Natural killer cell treated with Interleukin-12 subunit alpha and Interleukin-12 subunit beta and Interleukin-15 and Interleukin-18, amount 100 ng/mL, for 72 hours (primary cell): ENCODE results near the gene PSMD13. TPM values are rescaled to one million over a fixed set of nuclear protein-coding genes. Genes with fewer than 3 reads are reported as not detected.

Experiments used
- ATAC-seq, 2 donors: fragments of 150-1000 bp; cut with Tn5 transposase in 1 of 2; sonication (Bioruptor Pico), chemical (Tn5 transposase) in 1 of 2; 2 replicates each; pipeline ENCODE4 v1.10.0; 2021
- DNase-seq: peaks from one replicate; pipeline ENCODE4 v3.0.0; 2022; ENCODE audit warnings: low spot score
- H3K27ac Mint-ChIP-seq, 2 donors: 1 replicate in 1 of 2; 2 replicates in 1 of 2; pipeline ENCODE4 v1.8.0; 2022; ENCODE audit warnings: mixed read lengths in 2 of 2, mild to moderate bottlenecking in 1 of 2, moderate library complexity in 1 of 2
- H3K27me3 Mint-ChIP-seq, 2 donors: 1 replicate in 1 of 2; 2 replicates in 1 of 2; pipeline ENCODE4 v1.8.0; 2022; ENCODE audit warnings: mixed read lengths in 2 of 2
- H3K36me3 Mint-ChIP-seq: one replicate; pipeline ENCODE4 v1.8.0; 2022; ENCODE audit warnings: mixed read lengths
- H3K4me1 Mint-ChIP-seq, 2 donors: 1 replicate in 1 of 2; 2 replicates in 1 of 2; pipeline ENCODE4 v1.8.0; 2022; ENCODE audit warnings: low read depth in 2 of 2, mixed read lengths in 2 of 2, mild to moderate bottlenecking in 1 of 2
- H3K4me3 Mint-ChIP-seq: one replicate; pipeline ENCODE4 v1.8.0; 2022; ENCODE audit warnings: mixed read lengths
- H3K9me3 Mint-ChIP-seq: 2 replicates; pipeline ENCODE4 v1.8.0; 2022; ENCODE audit warnings: mixed read lengths
- total RNA-seq, 2 donors: library from RNA; stranded (reverse); gene quantifications; one replicate each; pipeline ENCODE4 v1.2.3, GENCODE V29; 2022

Gene PSMD13
- total RNA-seq, 2 donors from 2014 or later = 204 to 263 TPM

GRCh38 chr11:200224-201003, 36.4 kb upstream of the PSMD13 start:
- H3K27ac Mint-ChIP-seq = no peak overlapping the region
- H3K4me3 Mint-ChIP-seq = no peak overlapping the region
- no peaks in the 10 kb centered on the region for H3K9me3 Mint-ChIP-seq
- DNase-seq (no peak), ATAC-seq (no peak)
- peaks cover 19 to 30% of the 10 kb centered on the region in 2 donors for H3K4me1 Mint-ChIP-seq
- H3K36me3 Mint-ChIP-seq = no peaks in the 10 kb centered on the region
- H3K27me3 Mint-ChIP-seq = no peaks in the 10 kb centered on the region

GRCh38 chr11:201966-202365, 34.8 kb upstream of the PSMD13 start:
- H3K27ac Mint-ChIP-seq = peak overlapping the region; percentile 51 to 62
- H3K27me3 Mint-ChIP-seq = no peaks in the 10 kb centered on the region
- no peak for ATAC-seq
- H3K9me3 Mint-ChIP-seq = no peaks in the 10 kb centered on the region
- no peaks in the 10 kb centered on the region for H3K36me3 Mint-ChIP-seq
- H3K4me1 Mint-ChIP-seq = peaks cover 28 to 40% of the 10 kb centered on the region in 2 donors
- H3K4me3 Mint-ChIP-seq = peak overlapping the region; percentile 8
- DNase-seq = no peak

GRCh38 chr11:202490-202889, 34.3 kb upstream of the PSMD13 start:
- H3K9me3 Mint-ChIP-seq = no peaks in the 10 kb centered on the region
- peak overlapping the region; percentile 51 to 62 for H3K27ac Mint-ChIP-seq
- H3K4me1 Mint-ChIP-seq = peaks cover 29 to 44% of the 10 kb centered on the region in 2 donors
- DNase-seq = no peak
- H3K4me3 Mint-ChIP-seq = peak overlapping the region; percentile 8
- no peaks in the 10 kb centered on the region for H3K36me3 Mint-ChIP-seq
- H3K27me3 Mint-ChIP-seq = no peaks in the 10 kb centered on the region
- ATAC-seq = no peak

- Mint-ChIP-seq H3K4me3 (peak overlapping the region; percentile 64), H3K27me3 (no peaks in the 10 kb centered on the region), H3K4me1 (peaks cover 37 to 46% of the 10 kb centered on the region in 2 donors), H3K27ac (peak overlapping the region; percentile 51 to 62), H3K9me3 (no peaks in the 10 kb centered on the region), H3K36me3 (no peaks in the 10 kb centered on the region)
- DNase-seq = no peak
- ATAC-seq = no peak
Observed at GRCh38 chr11:203056-203944, 33.5 kb upstream of the PSMD13 start.

GRCh38 chr11:203945-204586, 32.7 kb upstream of the PSMD13 start:
- no peaks in the 10 kb centered on the region for H3K27me3 Mint-ChIP-seq
- H3K9me3 Mint-ChIP-seq = no peaks in the 10 kb centered on the region
- H3K27ac Mint-ChIP-seq = peak overlapping the region; percentile 51 to 62
- DNase-seq = no peak
- H3K4me1 Mint-ChIP-seq = peaks cover 38 to 46% of the 10 kb centered on the region in 2 donors
- no peak for ATAC-seq
- peak overlapping the region; percentile 64 for H3K4me3 Mint-ChIP-seq
- no peaks in the 10 kb centered on the region for H3K36me3 Mint-ChIP-seq

- no peak for DNase-seq
- no peak for ATAC-seq
- Mint-ChIP-seq H3K4me1 (peaks cover 38 to 47% of the 10 kb centered on the region in 2 donors), H3K36me3 (no peaks in the 10 kb centered on the region), H3K27ac (no peak overlapping the region), H3K27me3 (no peaks in the 10 kb centered on the region), H3K4me3 (no peak overlapping the region), H3K9me3 (no peaks in the 10 kb centered on the region)
Observed at GRCh38 chr11:204587-205109, 32.1 kb upstream of the PSMD13 start.

GRCh38 chr11:205221-206001, 31.4 kb upstream of the PSMD13 start:
- peaks cover 44 to 53% of the 10 kb centered on the region in 2 donors for H3K4me1 Mint-ChIP-seq
- peak overlapping the region; percentile 47 for H3K4me3 Mint-ChIP-seq
- DNase-seq (no peak), ATAC-seq (no peak)
- H3K27ac Mint-ChIP-seq = no peak overlapping the region
- no peaks in the 10 kb centered on the region for H3K9me3 Mint-ChIP-seq
- no peaks in the 10 kb centered on the region for H3K27me3 Mint-ChIP-seq
- H3K36me3 Mint-ChIP-seq = no peaks in the 10 kb centered on the region

- Mint-ChIP-seq H3K27me3 (no peaks in the 10 kb centered on the region), H3K36me3 (no peaks in the 10 kb centered on the region), H3K4me1 (peaks cover 44 to 53% of the 10 kb centered on the region in 2 donors), H3K4me3 (peak overlapping the region; percentile 96), H3K27ac (peak overlapping the region; percentile 98 to 99), H3K9me3 (no peaks in the 10 kb centered on the region)
- DNase-seq = no peak
- no peak for ATAC-seq
Observed at GRCh38 chr11:206002-206384, 30.8 kb upstream of the PSMD13 start.

- H3K27me3 Mint-ChIP-seq = no peaks in the 10 kb centered on the region
- no peaks in the 10 kb centered on the region for H3K9me3 Mint-ChIP-seq
- no peak for ATAC-seq
- no peak for DNase-seq
- no peaks in the 10 kb centered on the region for H3K36me3 Mint-ChIP-seq
- H3K27ac Mint-ChIP-seq = peak overlapping the region; percentile 98 to 99
- peak overlapping the region; percentile 96 for H3K4me3 Mint-ChIP-seq
- peaks cover 44 to 55% of the 10 kb centered on the region in 2 donors for H3K4me1 Mint-ChIP-seq
Observed at GRCh38 chr11:206526-207207, 30.1 kb upstream of the PSMD13 start.

GRCh38 chr11:207208-207862, 29.4 kb upstream of the PSMD13 start, which contains the start of the genes BET1L and RIC8A:
BET1L (minus strand) TSS chr11:207399; CDS start chr11:207321, 78 bp downstream.
RIC8A (plus strand) TSS chr11:207708; CDS start chr11:208855, 1,147 bp downstream.
- ATAC-seq = peak; percentile 92 to 94
- no peaks in the 10 kb centered on the region for H3K36me3 Mint-ChIP-seq
- DNase-seq = peak; percentile 99
- H3K27me3 Mint-ChIP-seq = no peaks in the 10 kb centered on the region
- peaks cover 41 to 51% of the 10 kb centered on the region in 2 donors for H3K4me1 Mint-ChIP-seq
- H3K4me3 Mint-ChIP-seq = peak within 1 kb of the TSS; percentile 96
- no peaks in the 10 kb centered on the region for H3K9me3 Mint-ChIP-seq
- peak within 1 kb of the TSS; percentile 98 to 99 for H3K27ac Mint-ChIP-seq

GRCh38 chr11:207863-208180, 29.0 kb upstream of the PSMD13 start:
- peak in 1 of 2 donors; percentile 25 for ATAC-seq
- Mint-ChIP-seq H3K4me3 (peak overlapping the region; percentile 96), H3K36me3 (no peaks in the 10 kb centered on the region), H3K4me1 (peaks cover 38 to 48% of the 10 kb centered on the region in 2 donors), H3K9me3 (no peaks in the 10 kb centered on the region), H3K27ac (peak overlapping the region; percentile 98 to 99), H3K27me3 (no peaks in the 10 kb centered on the region)
- DNase-seq = no peak
